HCT116 (cell line): ENCODE results near the gene STAT2. TPM values are rescaled to one million over a fixed set of nuclear protein-coding genes. Genes with fewer than 3 reads are reported as not detected.

Source experiments
- ATAC-seq: fragments of 200-7000 bp; cut with Tn5 transposase; 2 replicates; pipeline ENCODE4 v1.9.1; 2020; ENCODE audit warnings: mild to moderate bottlenecking, moderate library complexity
- BruUV-seq: library from RNA; stranded (reverse); fragments of 400-500 nt; replicated peaks from 2 replicates; lab custom pipeline; 2021; lab: Mats Ljungman, UMichigan
- CTCF ChIA-PET: fragments of 300-600 bp; sonication (Branson Sonifier 250); formaldehyde crosslinking; loops from one replicate; lab custom pipeline; 2021; ENCODE audit warnings: antibody characterized with exemption; lab: Charles Lee
- POLR2A ChIA-PET: fragments of 300-600, 350-600 bp; sonication (Branson Sonifier 250); formaldehyde crosslinking; loops from one replicate; lab custom pipeline; 2021; ENCODE audit warnings: antibody characterized with exemption; lab: Charles Lee
- RAD21 ChIA-PET, 2 experiments: fragments of 300-600 bp; sonication (Branson Sonifier 250); formaldehyde crosslinking; loops; one replicate each; lab custom pipeline; 2023; ENCODE audit warnings: low total read pairs in 2 of 2; ENCODE audit not compliant: uncharacterized antibody in 2 of 2, unreplicated experiment in 2 of 2, low non-redundant PET in 1 of 2; lab: Charles Lee
- DNase-seq: peaks from one replicate; pipeline ENCODE4 v3.0.0-alpha.2; 2010; ENCODE audit warnings: low read depth, low spot score
- H2AFZ ChIP-seq: fragments of 200-600 bp; shearing (Covaris generic), sonication (generic); 2 replicates; pipeline ENCODE4 v1.6.1; 2017; ENCODE audit warnings: low read depth, mixed run types, mixed read lengths, antibody characterized with exemption, low read length; ENCODE audit not compliant: poor library complexity, severe bottlenecking
- H3K27ac ChIP-seq: 2 replicates; pipeline ENCODE4 v1.5.1; 2012; ENCODE audit warnings: low read depth, low read length
- H3K27me3 ChIP-seq: fragments of 200-600 bp; sonication (generic); 2 replicates; pipeline ENCODE4 v1.6.1; 2016; ENCODE audit warnings: mixed run types, low read length, mixed read lengths; ENCODE audit not compliant: insufficient read depth
- H3K36me3 ChIP-seq, 2 experiments: fragments of 200-500 bp in 1 of 2; fragments of 200-600 bp in 1 of 2; sonication (Bioruptor generic) in 1 of 2; sonication (generic) in 1 of 2; 2 replicates each; pipeline versions ENCODE4 v1.5.1 to v1.6.1; 2014 to 2016; ENCODE audit warnings: low read length in 2 of 2, inconsistent platforms in 1 of 2, mixed read lengths in 1 of 2, mixed run types in 1 of 2; ENCODE audit not compliant: insufficient read depth in 2 of 2, control insufficient read depth in 1 of 2
- H3K4me1 ChIP-seq, 2 experiments: fragments of 200-600 bp in 1 of 2; sonication (generic) in 1 of 2; 2 replicates each; pipeline versions ENCODE4 v1.5.1 to v1.6.1; 2012 to 2017; ENCODE audit warnings: low read length in 2 of 2, inconsistent platforms in 1 of 2, mild to moderate bottlenecking in 1 of 2, mixed read lengths in 1 of 2, mixed run types in 1 of 2, moderate library complexity in 1 of 2; ENCODE audit not compliant: insufficient read depth in 2 of 2, control insufficient read depth in 1 of 2
- H3K4me2 ChIP-seq: fragments of 200-600 bp; sonication (generic); 2 replicates; pipeline ENCODE4 v1.6.1; 2017; ENCODE audit warnings: mixed run types, low read length, mixed read lengths
- H3K4me3 ChIP-seq, 2 experiments: fragments of 200-600 bp in 1 of 2; sonication (generic) in 1 of 2; replicated peaks in 1 of 2; 2 replicates each; pipeline ENCODE4 v1.5.1; 2011 to 2016; ENCODE audit warnings: low read length in 2 of 2, control low read depth in 1 of 2, low read depth in 1 of 2, mild to moderate bottlenecking in 1 of 2, mixed read lengths in 1 of 2, mixed run types in 1 of 2
- H3K79me2 ChIP-seq: fragments of 200-600 bp; sonication (generic); 2 replicates; pipeline ENCODE4 v1.6.1; 2017; ENCODE audit warnings: mild to moderate bottlenecking, mixed run types, low read length, moderate library complexity, mixed read lengths; ENCODE audit not compliant: insufficient read depth
- H3K9ac ChIP-seq: fragments of 200-600 bp; sonication (generic); 2 replicates; pipeline ENCODE4 v1.6.1; 2016; ENCODE audit warnings: low read length, mixed read lengths
- H3K9me2 ChIP-seq: fragments of 200-600 bp; sonication (generic), shearing (Covaris generic); 2 replicates; pipeline ENCODE4 v1.6.1; 2017; ENCODE audit warnings: mixed run types, mild to moderate bottlenecking, moderate library complexity; ENCODE audit not compliant: insufficient read depth
- H3K9me3 ChIP-seq, 2 experiments: fragments of 200-500 bp in 1 of 2; fragments of 200-600 bp in 1 of 2; sonication (Bioruptor generic) in 1 of 2; sonication (generic) in 1 of 2; 2 replicates each; pipeline ENCODE4 v1.6.1; 2014 to 2017; ENCODE audit warnings: low read length in 2 of 2, mixed read lengths in 2 of 2, inconsistent platforms in 1 of 2, low read depth in 1 of 2, mild to moderate bottlenecking in 1 of 2, mixed run types in 1 of 2, moderate library complexity in 1 of 2; ENCODE audit not compliant: control insufficient read depth in 1 of 2, insufficient read depth in 1 of 2
- H4K20me1 ChIP-seq: fragments of 200-600 bp; sonication (generic), shearing (Covaris generic); 2 replicates; pipeline ENCODE4 v1.6.1; 2017; ENCODE audit warnings: mixed run types, mild to moderate bottlenecking, moderate library complexity; ENCODE audit not compliant: insufficient read depth
- CEBPB ChIP-seq: IDR thresholded peaks from 2 replicates; pipeline ENCODE4 v1.6.1; 2012; ENCODE audit warnings: low read depth
- CTCF ChIP-seq, 3 experiments: fragments of 200-600 bp in 1 of 3; sonication (generic) in 1 of 3; IDR thresholded peaks in 2 of 3; conservative IDR thresholded peaks in 1 of 3; 2 replicates each; pipeline ENCODE4 v1.5.1; 2012 to 2017; ENCODE audit warnings: low read depth in 2 of 3, low read length in 2 of 3, antibody characterized with exemption in 1 of 3, borderline replicate concordance in 1 of 3, control low read depth in 1 of 3, mild to moderate bottlenecking in 1 of 3, mixed read lengths in 1 of 3, mixed run types in 1 of 3, moderate library complexity in 1 of 3; ENCODE audit not compliant: insufficient read depth in 1 of 3
- EGR1 ChIP-seq: IDR thresholded peaks from 2 replicates; pipeline ENCODE4 v1.6.1; 2012; ENCODE audit warnings: low read depth
- ELF1 ChIP-seq: IDR thresholded peaks from 2 replicates; pipeline ENCODE4 v1.6.1; 2012; ENCODE audit warnings: low read depth, borderline replicate concordance
- EZH2 ChIP-seq: fragments of 200-600 bp; sonication (generic); IDR thresholded peaks from 2 replicates; pipeline ENCODE4 v1.6.1; 2017; ENCODE audit warnings: antibody characterized with exemption, mixed run types
- EZH2phosphoT487 ChIP-seq: fragments of 200-600 bp; IDR thresholded peaks from 2 replicates; pipeline ENCODE4 v1.6.1; 2018; ENCODE audit warnings: antibody characterized with exemption, borderline replicate concordance
- JUND ChIP-seq: IDR thresholded peaks from 2 replicates; pipeline ENCODE4 v1.6.1; 2012
- POLR2AphosphoS5 ChIP-seq: IDR thresholded peaks from 2 replicates; pipeline ENCODE4 v1.6.1; 2011; ENCODE audit warnings: mild to moderate bottlenecking, low read depth, low read length, moderate library complexity
- RAD21 ChIP-seq: IDR thresholded peaks from 2 replicates; pipeline ENCODE4 v1.6.1; 2012; ENCODE audit warnings: low read depth, mild to moderate bottlenecking
- SP1 ChIP-seq: IDR thresholded peaks from 2 replicates; pipeline ENCODE4 v1.6.1; 2012; ENCODE audit warnings: low read depth
- SRF ChIP-seq: IDR thresholded peaks from 2 replicates; pipeline ENCODE4 v1.6.1; 2012; ENCODE audit warnings: low read depth
- TCF7L2 ChIP-seq: IDR thresholded peaks from 2 replicates; pipeline ENCODE4 v1.7.0; 2011; ENCODE audit warnings: borderline replicate concordance, inconsistent platforms; ENCODE audit not compliant: insufficient read depth, insufficient read length; ENCODE audit errors: extremely low read depth
- YY1 ChIP-seq: IDR thresholded peaks from 2 replicates; pipeline ENCODE4 v1.6.1; 2011; ENCODE audit warnings: low read length, low read depth, moderate library complexity, mild to moderate bottlenecking; ENCODE audit not compliant: insufficient replicate concordance; ENCODE audit errors: extremely low read depth
- ZFX ChIP-seq: fragments of 450-650 bp; IDR thresholded peaks from 2 replicates; pipeline ENCODE4 v1.6.1; 2017
- ZNF274 ChIP-seq: fragments of 200-500 bp; sonication (Bioruptor generic); IDR thresholded peaks from 2 replicates; pipeline ENCODE4 v1.6.1; 2014; ENCODE audit warnings: mild to moderate bottlenecking, low read depth, low read length, inconsistent platforms
- intact Hi-C: fragments of 100-400 bp; cut with micrococcal nuclease; formaldehyde crosslinking; loops from 2 replicates; pipeline ENCODE4 v1.10.0; 2022
- total RNA-seq: library from RNA; stranded (reverse); gene quantifications from one replicate; pipeline ENCODE4 v1.2.1, GENCODE V29; 2021; ENCODE audit not compliant: unreplicated experiment
- TF ChIP-seq, protein P1 (sequence below): IDR thresholded peaks from 2 replicates; pipeline ENCODE4 v1.6.1; 2012

STAT2 gene
- total RNA-seq, 1 experiment from 2014 or later, result 53.1 TPM

DNA sequence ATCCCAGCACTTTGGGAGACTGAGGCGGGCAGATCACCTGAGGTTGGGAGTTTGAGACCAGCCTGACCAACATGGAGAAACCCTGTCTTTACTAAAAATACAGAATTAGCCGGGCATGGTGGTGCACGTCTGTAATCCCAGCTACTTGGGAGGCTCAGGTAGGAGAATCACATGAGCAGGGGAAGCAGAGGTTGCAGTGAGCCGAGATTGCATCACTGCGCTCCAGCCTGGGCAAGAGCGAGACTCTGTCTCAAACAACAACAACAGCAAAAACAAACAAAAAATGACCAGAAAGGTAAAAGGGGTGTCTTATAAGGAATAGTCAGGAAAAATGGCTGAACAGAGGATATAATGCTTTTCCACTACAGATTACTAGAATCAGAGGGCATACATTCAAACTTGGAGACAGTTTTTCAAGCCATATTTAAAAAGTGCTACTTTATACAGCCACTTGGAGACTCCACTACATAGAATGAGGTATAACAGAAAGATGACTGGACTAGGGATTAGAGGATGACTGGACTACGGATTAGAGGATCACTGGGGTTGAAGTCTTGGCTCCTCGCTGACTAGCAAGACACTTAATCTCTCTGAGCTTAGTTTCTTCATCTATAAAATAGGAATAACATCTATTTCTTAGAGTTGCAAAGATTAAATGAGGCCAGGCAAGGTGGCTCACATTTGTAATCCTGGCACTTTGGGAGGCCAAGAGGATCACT is 54.9 kb downstream of the STAT2 start:
- H3K9ac ChIP-seq, result no peak overlapping the region
- H3K79me2 ChIP-seq, result peaks cover 8% of the 10 kb centered on the region; the same call in 1 of the 2 replicates
- TF ChIP-seq EGR1 (no peak), TCF7L2 (no peak), EZH2phosphoT487 (no peak), RAD21 (no peak), ZFX (no peak), ZNF274 (no peak), CEBPB (no peak), POLR2AphosphoS5 (no peak), YY1 (no peak), EZH2 (no peak), ELF1 (no peak), SP1 (no peak), JUND (no peak), SRF (no peak), CTCF (IDR thresholded peaks at IDR 0.05 in 2 of 3, conservative IDR thresholded peaks at IDR 0.05 in 1 of 3; ENCODE audit: borderline replicate concordance in 1 of 3, insufficient read depth in 1 of 3, low read depth in 2 of 3, low read length in 2 of 3) (no peak)
- TF ChIP-seq, protein P1, sequence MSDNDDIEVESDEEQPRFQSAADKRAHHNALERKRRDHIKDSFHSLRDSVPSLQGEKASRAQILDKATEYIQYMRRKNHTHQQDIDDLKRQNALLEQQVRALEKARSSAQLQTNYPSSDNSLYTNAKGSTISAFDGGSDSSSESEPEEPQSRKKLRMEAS, result no peak
- H3K9me3 ChIP-seq, result no peaks in the 10 kb centered on the region
- no TSS peak for BruUV-seq
- H4K20me1 ChIP-seq, result no peaks in the 10 kb centered on the region
- ChIA-PET RAD21 (no interaction called here), POLR2A (no interaction called here), CTCF (no interaction called here)
- no peak overlapping the region for H2AFZ ChIP-seq
- no peak overlapping the region for H3K4me2 ChIP-seq
- peaks cover 14 to 20% of the 10 kb centered on the region in 2 experiments; a peak in 3 of 4 replicates for H3K4me1 ChIP-seq
- H3K27me3 ChIP-seq, result no peaks in the 10 kb centered on the region
- peaks cover 13 to 15% of the 10 kb centered on the region in 2 experiments; a peak in 3 of 4 replicates for H3K36me3 ChIP-seq
- no peak overlapping the region for H3K4me3 ChIP-seq
- DNase-seq (no peak), ATAC-seq (no peak)
- no peak overlapping the region for H3K27ac ChIP-seq
- no peaks in the 10 kb centered on the region for H3K9me2 ChIP-seq
- intact Hi-C loops, result no loop called here
